K562 (cell line): ENCODE results near the gene BBS1. TPM values are rescaled to one million over a fixed set of nuclear protein-coding genes. Genes with fewer than 3 reads are reported as not detected.
A peak's percentile ranks its signal among the peaks of the same experiment; 100 is the strongest.

Experiments
- CBX1 ChIP-seq: sonication (generic); IDR thresholded peaks from 2 replicates; pipeline ENCODE4 v1.6.1; 2016; ENCODE audit warnings: antibody characterized with exemption, low read depth, mild to moderate bottlenecking
- FOXO4 ChIP-seq: fragments of 450-650 bp; formaldehyde crosslinking; IDR thresholded peaks from 2 replicates; pipeline ENCODE4 v1.4.0; 2020; ENCODE audit warnings: mild to moderate bottlenecking, moderate library complexity
- HDAC1 ChIP-seq, 2 experiments: fragments of 450-650 bp; IDR thresholded peaks; 2 replicates each; pipeline ENCODE4 v1.6.1; 2016 to 2017; ENCODE audit warnings: inconsistent platforms in 1 of 2, mild to moderate bottlenecking in 1 of 2, moderate library complexity in 1 of 2
- MITF ChIP-seq: IDR thresholded peaks from 2 replicates; pipeline ENCODE4 v1.6.1; 2014; ENCODE audit warnings: antibody characterized with exemption
- NCOR1 ChIP-seq: fragments of 450-650 bp; IDR thresholded peaks from 2 replicates; pipeline ENCODE4 v1.6.1; 2016; ENCODE audit warnings: mild to moderate bottlenecking, moderate library complexity
- NFRKB ChIP-seq: fragments of 450-650 bp; IDR thresholded peaks from 2 replicates; pipeline ENCODE4 v1.6.1; 2016; ENCODE audit warnings: low read depth
- PREB ChIP-seq: sonication (generic); formaldehyde crosslinking; IDR thresholded peaks from 2 replicates; pipeline ENCODE4 v1.8.1; 2023; ENCODE audit warnings: mild to moderate bottlenecking, missing genetic modification reagents
- RAD51 ChIP-seq: fragments of 450-650 bp; IDR thresholded peaks from 2 replicates; pipeline ENCODE4 v1.7.1; 2016; ENCODE audit warnings: low read depth, mild to moderate bottlenecking, borderline replicate concordance
- SNRNP70 ChIP-seq: fragments of 200-400 bp; formaldehyde crosslinking; optimal IDR thresholded peaks from 2 replicates; pipeline ENCODE3; 2017; ENCODE audit warnings: low read depth, low read length
- TAF1 ChIP-seq: IDR thresholded peaks from 2 replicates; pipeline ENCODE4 v1.6.1; 2011; ENCODE audit warnings: mild to moderate bottlenecking, low read length, moderate library complexity; ENCODE audit not compliant: insufficient read depth, control insufficient read depth, severe bottlenecking; ENCODE audit errors: extremely low read depth
- USF2 ChIP-seq: sonication (generic); formaldehyde crosslinking; IDR thresholded peaks from 2 replicates; pipeline ENCODE4 v1.5.0; 2020; ENCODE audit warnings: missing genetic modification reagents
- ZMIZ1 ChIP-seq, 2 experiments: fragments of 150-350 bp in 1 of 2; IDR thresholded peaks; 2 replicates each; pipeline ENCODE4 v1.6.1; 2012 to 2016; ENCODE audit warnings: low read depth in 2 of 2, low read length in 2 of 2, mild to moderate bottlenecking in 1 of 2, moderate library complexity in 1 of 2
- ZNF274 ChIP-seq: IDR thresholded peaks from 2 replicates; pipeline ENCODE4 v1.6.1; 2011; ENCODE audit warnings: low read depth, mild to moderate bottlenecking, low read length, moderate library complexity, borderline replicate concordance
- ZNF668 ChIP-seq: fragments of 250-450 bp; sonication (Bioruptor Pico); IDR thresholded peaks from 2 replicates; pipeline ENCODE4 v1.8.0; 2022; ENCODE audit warnings: mild to moderate bottlenecking, inconsistent platforms
- ZNF76 ChIP-seq: fragments of 250-450 bp; sonication (Bioruptor Pico); IDR thresholded peaks from 2 replicates; pipeline ENCODE4 v1.4.0; 2020; ENCODE audit warnings: mild to moderate bottlenecking, moderate library complexity, borderline replicate concordance
- polyA plus RNA-seq, 8 experiments: library from polyadenylated mRNA; depleted of rRNA in 4 of 8; stranded (reverse) in 5 of 8; unstranded in 3 of 8; fragments of >200 nt; fragmentation: Nextera tagmentation in 2 of 8; fragmentation: Illumina TruSeq in 1 of 8; extraction: Ambion mirVana in 2 of 8; extraction: Trizol in 1 of 8; gene quantifications; 2 replicates each; pipeline versions ENCODE4 v1.2.1 to v1.2.3, GENCODE V29; 2011 to 2014; ENCODE audit warnings: inconsistent platforms in 1 of 8, missing spikeins in 1 of 8
- total RNA-seq, 7 experiments: library from RNA; depleted of rRNA in 6 of 7; stranded (reverse); fragments of >200 nt in 6 of 7; fragmentation: Illumina TruSeq in 2 of 7; extraction: Trizol in 2 of 7; gene quantifications; 2 replicates each; pipeline versions ENCODE4 v1.2.1 to v1.2.3, GENCODE V29; 2011 to 2021; ENCODE audit warnings: low replicate concordance in 1 of 7
- TF ChIP-seq, protein P1 (sequence below): fragments of 450-650 bp; formaldehyde crosslinking; IDR thresholded peaks from 2 replicates; pipeline ENCODE4 v1.4.0; 2020; ENCODE audit warnings: mild to moderate bottlenecking, moderate library complexity

The BBS1 gene
- total and polyA plus RNA-seq, 9 of the 15 experiments (the other 6 are each of a cell fraction or from before 2014, with no cell fraction given) = 9.0 to 19.8 (median 12.1) TPM

DNA sequence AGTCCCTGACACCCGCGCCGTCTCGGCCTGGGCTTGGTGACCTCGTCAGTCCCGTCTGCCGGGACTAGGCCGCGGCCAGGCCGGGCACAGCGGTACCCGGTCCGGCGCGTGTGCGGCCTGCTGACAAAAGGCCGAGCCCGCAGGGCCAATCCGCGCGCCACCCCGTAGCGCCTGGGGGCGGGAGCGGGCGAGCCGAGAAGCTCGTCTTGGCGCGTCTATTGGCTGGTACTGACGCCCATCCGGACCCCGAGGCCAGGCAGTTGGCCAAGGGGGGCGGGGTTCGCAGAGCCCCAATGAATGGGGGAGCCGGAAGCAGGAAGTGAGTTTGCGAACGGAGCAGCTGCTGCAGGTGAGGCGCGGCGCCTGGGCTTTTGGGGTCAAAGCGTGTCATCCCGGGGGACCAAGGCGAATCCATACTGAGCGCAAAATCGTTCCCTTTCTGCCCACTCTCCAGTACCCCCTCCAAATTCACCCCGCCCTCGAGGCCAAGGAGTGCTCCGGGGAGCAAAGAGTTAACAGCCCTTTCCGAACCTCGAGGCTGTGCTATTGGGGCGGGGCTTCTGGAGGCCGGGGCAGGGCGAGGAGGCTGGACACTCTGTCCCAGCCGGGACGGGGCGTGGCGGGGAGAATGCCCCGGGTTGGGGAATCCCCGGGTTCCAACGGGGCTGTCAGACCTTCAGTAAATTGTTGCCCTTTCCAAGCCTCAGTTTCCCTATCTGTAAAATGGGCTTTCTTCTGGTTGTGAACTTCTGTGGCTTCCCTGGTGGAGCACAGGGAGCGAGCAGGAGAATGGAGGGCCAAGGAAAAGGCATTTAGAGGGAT is 30.1 kb upstream of the BBS1 start, which contains the start of gene DPP3 (continued):
- TF ChIP-seq MITF = peak; percentile 8
- no peak for TF ChIP-seq ZNF668 (CRISPR knock-in tag)
- TF ChIP-seq FOXO4 (CRISPR knock-in tag) = no peak
- TF ChIP-seq ZNF76 (CRISPR knock-in tag) = no peak
- TF ChIP-seq CBX1 = peak; percentile 82
- no peak for TF ChIP-seq PREB (CRISPR knock-in tag)
- TF ChIP-seq ZMIZ1 (IDR thresholded peaks at IDR 0.05; ENCODE audit: low read depth in 2 of 2, low read length in 2 of 2) = no peak; a peak in 1 of 4 replicates
- TF ChIP-seq, protein P1, sequence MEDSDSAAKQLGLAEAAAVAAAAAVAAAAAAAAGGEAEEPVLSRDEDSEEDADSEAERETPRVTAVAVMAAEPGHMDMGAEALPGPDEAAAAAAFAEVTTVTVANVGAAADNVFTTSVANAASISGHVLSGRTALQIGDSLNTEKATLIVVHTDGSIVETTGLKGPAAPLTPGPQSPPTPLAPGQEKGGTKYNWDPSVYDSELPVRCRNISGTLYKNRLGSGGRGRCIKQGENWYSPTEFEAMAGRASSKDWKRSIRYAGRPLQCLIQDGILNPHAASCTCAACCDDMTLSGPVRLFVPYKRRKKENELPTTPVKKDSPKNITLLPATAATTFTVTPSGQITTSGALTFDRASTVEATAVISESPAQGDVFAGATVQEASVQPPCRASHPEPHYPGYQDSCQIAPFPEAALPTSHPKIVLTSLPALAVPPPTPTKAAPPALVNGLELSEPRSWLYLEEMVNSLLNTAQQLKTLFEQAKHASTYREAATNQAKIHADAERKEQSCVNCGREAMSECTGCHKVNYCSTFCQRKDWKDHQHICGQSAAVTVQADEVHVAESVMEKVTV (CRISPR knock-in tag) = no peak
- TF ChIP-seq TAF1 = peak; percentile 82
- no peak for TF ChIP-seq SNRNP70
- TF ChIP-seq HDAC1 (IDR thresholded peaks at IDR 0.05) = peak; percentile 39 to 97; a peak in 3 of 4 replicates
- 0 out of 2 replicates have a peak, but pooled peaks have one; percentile 15 for TF ChIP-seq NCOR1
- TF ChIP-seq ZNF274 = no peak
- TF ChIP-seq RAD51 = no peak
- no peak for TF ChIP-seq USF2 (CRISPR knock-in tag)
- peak; percentile 83; the same call in 1 of the 2 replicates for TF ChIP-seq NFRKB
